Measurements from ENCODE around the gene MVD. TPM values are rescaled to one million over a fixed set of nuclear protein-coding genes. Genes with fewer than 3 reads are reported as not detected.

The MVD gene
- total RNA-seq, 4 donors from 2014 or later: 20.7 to 52.5 (median 43.2) TPM

- no peak for TF ChIP-seq POLR2A (IDR thresholded peaks at IDR 0.05)
- intact Hi-C loops (cut with DNase I): no loop called here
- 94 to 97% methylated on average over 6 to 9 of the region's 9 CpGs for WGBS, 2 donors
These were observed 33.1 kb downstream of the MVD start for GRCh38 chr16:88629835-88630234.

GRCh38 chr16:88628512-88628974 is 34.3 kb downstream of the MVD start:
- TF ChIP-seq POLR2A (IDR thresholded peaks at IDR 0.05) (no peak), CTCF (IDR thresholded peaks at IDR 0.05) (peak in 1 of 6 experiments; percentile 27)
- peaks cover 48 to 50% of the 10 kb centered on the region in 2 donors for H3K36me3 ChIP-seq

More at GRCh38 chr16:88629835-88630234, 33.1 kb downstream of the MVD start:
- no peak overlapping the region for H3K4me3 ChIP-seq (replicated peaks in 1 of 3)
- H3K36me3 ChIP-seq: peaks cover 35 to 37% of the 10 kb centered on the region in 2 donors
- H3K27ac ChIP-seq: no peak overlapping the region
- H3K4me1 ChIP-seq: peaks cover 0 to 14% of the 10 kb centered on the region in 2 donors
- H3K27me3 ChIP-seq: no peaks in the 10 kb centered on the region
- DNase-seq: no peak
- no peaks in the 10 kb centered on the region for H3K9me3 ChIP-seq

GRCh38 chr16:88627531-88628411 is 35.1 kb downstream of the MVD start:
- Histone ChIP-seq H3K4me1 (no peaks in the 10 kb centered on the region), H3K9me3 (no peaks in the 10 kb centered on the region), H3K27me3 (no peaks in the 10 kb centered on the region), H3K4me3 (replicated peaks in 1 of 3) (no peak overlapping the region), H3K27ac (no peak overlapping the region), H3K36me3 (peaks cover 55 to 57% of the 10 kb centered on the region in 2 donors)
- intact Hi-C loops (cut with DNase I): no loop called here
- TF ChIP-seq CTCF (IDR thresholded peaks at IDR 0.05): no peak
- TF ChIP-seq POLR2A (IDR thresholded peaks at IDR 0.05): no peak
- DNase-seq: no peak
- 92 to 95% methylated on average over 17 to 22 of the region's 27 CpGs for WGBS, 2 donors

More at GRCh38 chr16:88628512-88628974, 34.3 kb downstream of the MVD start:
- Histone ChIP-seq H3K9me3 (no peaks in the 10 kb centered on the region), H3K4me1 (peaks cover 0 to 1% of the 10 kb centered on the region in 2 donors), H3K27me3 (no peaks in the 10 kb centered on the region), H3K4me3 (replicated peaks in 1 of 3) (no peak overlapping the region), H3K27ac (no peak overlapping the region)
- DNase-seq: no peak
- intact Hi-C loops (cut with DNase I): no loop called here
- 75 to 76% methylated on average over 8 to 10 of the region's 12 CpGs for WGBS, 2 donors

GRCh38 chr16:88626646-88627045 is 36.2 kb downstream of the MVD start:
- intact Hi-C loops (cut with DNase I): no loop called here
- no peaks in the 10 kb centered on the region for H3K4me1 ChIP-seq
- 86 to 91% methylated on average over 9 of the region's 9 CpGs for WGBS, 2 donors

More at GRCh38 chr16:88626646-88627045, 36.2 kb downstream of the MVD start:
- no peak for DNase-seq
- no peak for TF ChIP-seq POLR2A (IDR thresholded peaks at IDR 0.05)
- no peak for TF ChIP-seq CTCF (IDR thresholded peaks at IDR 0.05)
- Histone ChIP-seq H3K9me3 (no peaks in the 10 kb centered on the region), H3K36me3 (peaks cover 53 to 56% of the 10 kb centered on the region in 2 donors), H3K27me3 (no peaks in the 10 kb centered on the region), H3K4me3 (replicated peaks in 1 of 3) (no peak overlapping the region), H3K27ac (no peak overlapping the region)

Measured in thyroid gland (tissue), 4 donors.